Stimulated activated CD4-positive, alpha-beta T cell treated with anti-CD3 and anti-CD28 coated beads, TNF-alpha, amount 100 ng/mL, for 24 hours (primary cell): ENCODE measurements around the gene ACIN1.

Experiments
- DNase-seq, 3 experiments: peaks; one replicate each; pipeline ENCODE4 v3.0.0-alpha.2; 2020; ENCODE audit warnings: low read depth in 3 of 3

ACIN1 gene

GRCh38 chr14:23042162-23042965 is 52.6 kb downstream of the ACIN1 start, which contains the start of gene PSMB11:
Gene PSMB11 (plus strand): TSS chr14:23042212. CDS start chr14:23042226, 14 bp downstream.
- no peak for DNase-seq

- DNase-seq = no peak
Observed at GRCh38 chr14:23041729-23042128, 53.2 kb downstream of the ACIN1 start.

GRCh38 chr14:23040100-23040499 is 54.8 kb downstream of the ACIN1 start:
- DNase-seq = no peak

- DNase-seq = no peak
Observed at GRCh38 chr14:23035303-23036144, 59.4 kb downstream of the ACIN1 start.

- peak; percentile 71 to 86 (median 84) for DNase-seq
Observed at GRCh38 chr14:23034498-23035302, 60.2 kb downstream of the ACIN1 start, which contains the start of gene PSMB5. Gene PSMB5 (minus strand): TSS chr14:23034900. CDS start chr14:23034881, 19 bp downstream.

- peak in 1 of 3 experiments; percentile 20 for DNase-seq
Observed at GRCh38 chr14:23033801-23034497, 61.0 kb downstream of the ACIN1 start.

- DNase-seq = no peak
Observed at GRCh38 chr14:23033251-23033727, 61.6 kb downstream of the ACIN1 start.

GRCh38 chr14:23030936-23031335 is 64.0 kb downstream of the ACIN1 start:
- no peak for DNase-seq

- no peak for DNase-seq
Observed at GRCh38 chr14:23028799-23029198, 66.1 kb downstream of the ACIN1 start.

- no peak for DNase-seq
Observed at GRCh38 chr14:23025151-23025814, 69.7 kb downstream of the ACIN1 start.

- no peak for DNase-seq
Observed at GRCh38 chr14:23024612-23025075, 70.3 kb downstream of the ACIN1 start.

GRCh38 chr14:23023795-23024152 is 71.2 kb downstream of the ACIN1 start:
- DNase-seq = no peak

- DNase-seq = no peak
Observed at GRCh38 chr14:23023022-23023794, 71.7 kb downstream of the ACIN1 start.

GRCh38 chr14:23021889-23022442 is 73.0 kb downstream of the ACIN1 start:
- DNase-seq = no peak

- no peak for DNase-seq
Observed at GRCh38 chr14:23021434-23021833, 73.5 kb downstream of the ACIN1 start.

- no peak for DNase-seq
Observed at GRCh38 chr14:23020143-23021128, 74.5 kb downstream of the ACIN1 start.

- DNase-seq = no peak
Observed at GRCh38 chr14:23018107-23018506, 76.8 kb downstream of the ACIN1 start.

- no peak for DNase-seq
Observed at GRCh38 chr14:23017091-23017490, 77.8 kb downstream of the ACIN1 start.
